ENCODE measurements around the gene SOX2.
A peak's percentile ranks its signal among the peaks of the same experiment; 100 is the strongest.

Gene SOX2

GRCh38 chr3:181705086-181705480 lies 6.6 kb upstream of the SOX2 start:
- no peak for DNase-seq

- DNase-seq, result no peak
Observed at GRCh38 chr3:181707980-181708379, 3.7 kb upstream of the SOX2 start.

GRCh38 chr3:181709537-181710279 lies 2.0 kb upstream of the SOX2 start:
- peak; percentile 85 for DNase-seq

GRCh38 chr3:181710345-181711291 lies 1.1 kb upstream of the SOX2 start:
- no peak for DNase-seq

- DNase-seq, result no peak
Observed at GRCh38 chr3:181712226-181712552, 464 bp downstream of the SOX2 start.

GRCh38 chr3:181712553-181713279 lies 991 bp downstream of the SOX2 start:
- no peak for DNase-seq

- DNase-seq, result no peak
Observed at GRCh38 chr3:181713280-181713647, 1.5 kb downstream of the SOX2 start.

GRCh38 chr3:181713676-181714612 lies 2.2 kb downstream of the SOX2 start:
- no peak for DNase-seq

- DNase-seq, result no peak
Observed at GRCh38 chr3:181715571-181716340, 4.0 kb downstream of the SOX2 start.

GRCh38 chr3:181716966-181717365 lies 5.2 kb downstream of the SOX2 start:
- no peak for DNase-seq

- no peak for DNase-seq
Observed at GRCh38 chr3:181717549-181718171, 5.9 kb downstream of the SOX2 start.

- DNase-seq, result no peak
Observed at GRCh38 chr3:181718369-181718768, 6.6 kb downstream of the SOX2 start.

GRCh38 chr3:181718987-181719911 lies 7.5 kb downstream of the SOX2 start:
- DNase-seq, result no peak

GRCh38 chr3:181719991-181720680 lies 8.4 kb downstream of the SOX2 start:
- DNase-seq, result no peak

- DNase-seq, result no peak
Observed at GRCh38 chr3:181721046-181721875, 9.5 kb downstream of the SOX2 start.

- DNase-seq, result no peak
Observed at GRCh38 chr3:181722156-181722555, 10.4 kb downstream of the SOX2 start.

GRCh38 chr3:181722766-181723425 lies 11.2 kb downstream of the SOX2 start:
- no peak for DNase-seq

Measured in right forelimb (tissue), 1 donor.